HEK293 (cell line): ENCODE data around the gene KLHDC7B.

Source experiments
- ATF2 ChIP-seq: fragments of 450-650 bp; formaldehyde crosslinking; IDR thresholded peaks from 2 replicates; pipeline ENCODE4 v1.5.1; 2016; ENCODE audit warnings: missing biosample characterization, missing genetic modification characterization, low read depth
- ZFP3 ChIP-seq: fragments of 450-650 bp; formaldehyde crosslinking; IDR thresholded peaks from 2 replicates; pipeline ENCODE4 v1.5.1; 2016; ENCODE audit warnings: low read depth, missing biosample characterization, missing genetic modification characterization

- TF ChIP-seq ATF2 (tag by site-specific recombination) (no peak), ZFP3 (no peak)
Observed at GRCh38 chr22:50546326-50547262, 895 bp downstream of the KLHDC7B start.
